SU-DHL-6 (cell line): ENCODE results near the gene NOS1AP.

Source experiments
- H2AFZ ChIP-seq: fragments of 200-600 bp; sonication (generic); 2 replicates; pipeline ENCODE4 v1.6.1; 2014; ENCODE audit warnings: low read depth, mild to moderate bottlenecking, moderate library complexity, mixed read lengths, antibody characterized with exemption, low read length; ENCODE audit not compliant: severe bottlenecking
- H3F3A ChIP-seq: fragments of 200-600 bp; shearing (Covaris generic); 2 replicates; pipeline ENCODE4 v1.6.0; 2016; ENCODE audit warnings: antibody characterized with exemption, mild to moderate bottlenecking; ENCODE audit not compliant: insufficient read depth
- H3K27ac ChIP-seq: fragments of 200-600 bp; sonication (generic); 2 replicates; pipeline ENCODE4 v1.5.1; 2016; ENCODE audit warnings: low read depth, mild to moderate bottlenecking, low read length, moderate library complexity, mixed read lengths
- H3K27me3 ChIP-seq: fragments of 200-600 bp; sonication (generic), shearing (Covaris generic); 2 replicates; pipeline ENCODE4 v1.6.0; 2014; ENCODE audit warnings: mild to moderate bottlenecking, low read length
- H3K36me3 ChIP-seq: fragments of 200-600 bp; sonication (generic); 2 replicates; pipeline ENCODE4 v1.6.1; 2014; ENCODE audit warnings: mild to moderate bottlenecking, low read length, mixed read lengths
- H3K4me2 ChIP-seq: fragments of 300-600, 200-600 bp; shearing (Covaris generic), sonication (generic); 2 replicates; pipeline ENCODE4 v1.6.0; 2014; ENCODE audit warnings: low read length, low read depth, mild to moderate bottlenecking; ENCODE audit not compliant: poor library complexity, severe bottlenecking
- H3K4me3 ChIP-seq: fragments of 200-600 bp; sonication (generic); 2 replicates; pipeline ENCODE4 v1.5.1; 2014; ENCODE audit warnings: antibody characterized with exemption, low read length, mild to moderate bottlenecking, mixed read lengths; ENCODE audit not compliant: insufficient read depth, poor library complexity, severe bottlenecking
- H3K79me2 ChIP-seq: fragments of 200-600 bp; sonication (generic); 2 replicates; pipeline ENCODE4 v1.6.1; 2014; ENCODE audit warnings: mild to moderate bottlenecking, low read length, moderate library complexity; ENCODE audit not compliant: insufficient read depth
- H3K9ac ChIP-seq: fragments of 200-600 bp; sonication (generic); 2 replicates; pipeline ENCODE4 v1.7.0; 2014; ENCODE audit warnings: mild to moderate bottlenecking, low read length
- H3K9me2 ChIP-seq: fragments of 200-600 bp; sonication (generic); replicated peaks from 2 replicates; pipeline ENCODE4 v1.6.1; 2014; ENCODE audit warnings: low read length; ENCODE audit not compliant: insufficient read depth
- H3K9me3 ChIP-seq: fragments of 200-600 bp; sonication (generic); 2 replicates; pipeline ENCODE4 v1.6.1; 2014; ENCODE audit warnings: low read length, mixed read lengths; ENCODE audit not compliant: insufficient read depth
- H4K20me1 ChIP-seq: fragments of 200-600 bp; sonication (generic); 2 replicates; pipeline ENCODE4 v1.6.1; 2014; ENCODE audit warnings: low read depth, mild to moderate bottlenecking, antibody characterized with exemption, low read length, moderate library complexity, mixed read lengths
- CTCF ChIP-seq: fragments of 200-600 bp; sonication (generic); IDR thresholded peaks from one replicate; pipeline ENCODE4 v1.5.1; 2017; ENCODE audit warnings: antibody characterized with exemption, mild to moderate bottlenecking, low read length, moderate library complexity; ENCODE audit not compliant: insufficient read depth, poor library complexity, severe bottlenecking
- EZH2phosphoT487 ChIP-seq: fragments of 200-600 bp; sonication (generic), shearing (Covaris generic); conservative IDR thresholded peaks from 2 replicates; pipeline ENCODE4 v1.6.1; 2018; ENCODE audit warnings: mild to moderate bottlenecking, antibody characterized with exemption, low read length, moderate library complexity, mixed read lengths

The NOS1AP gene

DNA sequence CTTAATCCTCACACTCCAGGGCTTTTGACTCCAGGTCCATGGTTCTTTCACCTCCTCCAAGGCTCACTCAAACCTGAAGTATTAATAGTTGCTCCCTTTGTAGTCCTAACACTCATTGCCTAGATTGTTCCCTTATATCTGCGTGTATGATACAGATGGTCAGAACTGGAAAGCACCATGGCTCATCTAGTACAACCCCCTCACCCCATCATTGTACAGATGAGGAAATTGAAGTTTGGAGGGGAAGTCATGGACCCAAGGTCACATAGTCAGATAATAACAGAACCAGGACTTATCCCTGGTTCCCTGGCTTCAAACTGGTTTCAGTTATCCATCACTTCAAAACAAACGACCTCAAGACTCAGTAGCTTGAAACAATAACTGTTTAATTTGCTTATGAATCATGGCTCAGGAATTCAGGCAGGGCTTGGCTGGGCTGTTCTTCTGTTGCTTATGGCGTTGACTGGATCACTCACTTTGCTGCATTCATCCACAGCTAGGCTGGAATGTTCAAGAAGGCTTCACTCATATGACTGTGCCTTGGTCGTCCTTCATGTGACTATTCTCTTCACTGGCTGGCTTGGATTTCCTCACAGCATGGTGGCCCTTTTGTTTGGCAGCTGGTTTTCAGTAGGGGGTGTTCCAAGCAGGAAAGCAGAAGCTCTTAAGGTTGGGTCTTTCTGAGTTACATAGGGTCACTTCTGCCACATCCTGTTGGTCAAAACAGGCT, 5.0 kb downstream of the NOS1AP start:
- Histone ChIP-seq H3K9me2 (no peaks in the 10 kb centered on the region), H3F3A (no peaks in the 10 kb centered on the region), H3K36me3 (no peaks in the 10 kb centered on the region), H3K4me2 (no peak overlapping the region), H3K27ac (no peak overlapping the region), H3K27me3 (0 out of 2 replicates have a peak, but pooled peaks cover 4% of the 10 kb centered on the region), H4K20me1 (no peaks in the 10 kb centered on the region), H3K9me3 (no peaks in the 10 kb centered on the region), H3K79me2 (no peaks in the 10 kb centered on the region), H3K4me3 (no peak overlapping the region), H3K9ac (no peak overlapping the region), H2AFZ (no peak overlapping the region)
- TF ChIP-seq EZH2phosphoT487 (no peak), CTCF (no peak)

GRCh38 chr1:162075862-162076261, 6.4 kb downstream of the NOS1AP start:
- H3K27me3 ChIP-seq = 0 out of 2 replicates have a peak, but pooled peaks cover 4% of the 10 kb centered on the region
- H3K27ac ChIP-seq = no peak overlapping the region
- H3K79me2 ChIP-seq = no peaks in the 10 kb centered on the region

GRCh38 chr1:162077648-162078299, 8.3 kb downstream of the NOS1AP start:
- Histone ChIP-seq H3K27me3 (0 out of 2 replicates have a peak, but pooled peaks cover 2% of the 10 kb centered on the region), H3F3A (no peaks in the 10 kb centered on the region), H3K27ac (no peak overlapping the region), H3K36me3 (no peaks in the 10 kb centered on the region), H2AFZ (no peak overlapping the region), H3K9me3 (no peaks in the 10 kb centered on the region), H3K4me3 (no peak overlapping the region), H3K9me2 (no peaks in the 10 kb centered on the region), H3K79me2 (no peaks in the 10 kb centered on the region), H4K20me1 (no peaks in the 10 kb centered on the region), H3K9ac (no peak overlapping the region), H3K4me2 (no peak overlapping the region)
- no peak for TF ChIP-seq EZH2phosphoT487
- no peak for TF ChIP-seq CTCF

More at GRCh38 chr1:162075862-162076261, 6.4 kb downstream of the NOS1AP start:
- H3K9ac ChIP-seq = no peak overlapping the region
- no peaks in the 10 kb centered on the region for H3K9me3 ChIP-seq
- H2AFZ ChIP-seq = no peak overlapping the region
- no peaks in the 10 kb centered on the region for H3K9me2 ChIP-seq
- no peaks in the 10 kb centered on the region for H3F3A ChIP-seq
- no peak overlapping the region for H3K4me2 ChIP-seq
- H4K20me1 ChIP-seq = no peaks in the 10 kb centered on the region
- no peak overlapping the region for H3K4me3 ChIP-seq
- H3K36me3 ChIP-seq = no peaks in the 10 kb centered on the region
- TF ChIP-seq CTCF = no peak
